ENCODE data around the gene XXYLT1. TPM values are rescaled to one million over a fixed set of nuclear protein-coding genes. Genes with fewer than 3 reads are reported as not detected.

The XXYLT1 gene
- total RNA-seq, 1 experiment from 2014 or later: 23.4 TPM

- TF ChIP-seq STAT6 (CRISPR knock-in tag; conservative IDR thresholded peaks at IDR 0.05; ENCODE audit: low read depth): no peak
These were observed 159.2 kb downstream of the XXYLT1 start (continued) for GRCh38 chr3:195111766-195112165.

GRCh38 chr3:195111319-195111705, 159.6 kb downstream of the XXYLT1 start:
- Mint-ChIP-seq H3K4me3 (no peak overlapping the region), H3K27me3 (ENCODE audit: low read depth) (no peaks in the 10 kb centered on the region), H3K4me1 (peaks cover 9% of the 10 kb centered on the region), H3K9me3 (no peaks in the 10 kb centered on the region), H3K36me3 (no peaks in the 10 kb centered on the region), H3K27ac (no peak overlapping the region)
- TF ChIP-seq ZNF396 (CRISPR knock-in tag; IDR thresholded peaks at IDR 0.05; ENCODE audit: borderline replicate concordance) (no peak), NR1H2 (CRISPR knock-in tag; IDR thresholded peaks at IDR 0.05) (no peak), ZBTB21 (CRISPR knock-in tag; IDR thresholded peaks at IDR 0.05; ENCODE audit: borderline replicate concordance) (no peak), MYBL2 (CRISPR knock-in tag; IDR thresholded peaks at IDR 0.05) (no peak), NFE2L1 (CRISPR knock-in tag; IDR thresholded peaks at IDR 0.05) (no peak), MXD4 (CRISPR knock-in tag; IDR thresholded peaks at IDR 0.05; ENCODE audit: borderline replicate concordance) (no peak), FOXP1 (CRISPR knock-in tag; IDR thresholded peaks at IDR 0.05; ENCODE audit: borderline replicate concordance) (no peak), ZSCAN18 (CRISPR knock-in tag; IDR thresholded peaks at IDR 0.05) (no peak), MLX (CRISPR knock-in tag; IDR thresholded peaks at IDR 0.05) (no peak), STAT6 (CRISPR knock-in tag; conservative IDR thresholded peaks at IDR 0.05; ENCODE audit: low read depth) (no peak), ATF1 (CRISPR knock-in tag; IDR thresholded peaks at IDR 0.05) (no peak), TCF7 (CRISPR knock-in tag; IDR thresholded peaks at IDR 0.05; ENCODE audit: low read depth) (no peak), AR (CRISPR knock-in tag; IDR thresholded peaks at IDR 0.05) (no peak)
- ChIA-PET CTCF (no interaction called here), POLR2A (no interaction called here)
- ATAC-seq: no peak
- DNase-seq (ENCODE audit: low spot score): no peak

Data from WTC11 (cell line).